HEK293 (cell line): Measurements from ENCODE around the gene SUPT4H1.

Experiments used
- CTCF ChIA-PET: fragments of 350-600 bp; formaldehyde crosslinking; extraction: SDS; loops from one replicate; lab custom pipeline; 2021; ENCODE audit warnings: antibody characterized with exemption; lab: Yijun Ruan, JAX
- POLR2A ChIA-PET: fragments of 300-600 bp; formaldehyde crosslinking; extraction: SDS; loops from one replicate; lab custom pipeline; 2020; ENCODE audit warnings: antibody characterized with exemption, inconsistent platforms; lab: Yijun Ruan, JAX
- H3K27ac ChIP-seq: fragments of 200-500 bp; sonication (Bioruptor generic); 2 replicates; pipeline ENCODE4 v1.5.1; 2014; ENCODE audit warnings: low read depth, low read length, control low read depth, inconsistent platforms; ENCODE audit errors: extremely low read depth
- H3K36me3 ChIP-seq, 2 experiments: fragments of 200-500 bp in 1 of 2; sonication (Bioruptor generic) in 1 of 2; 1 replicate in 1 of 2; 2 replicates in 1 of 2; pipeline ENCODE4 v1.5.1; 2014 to 2017; ENCODE audit warnings: inconsistent platforms in 2 of 2, low read length in 2 of 2; ENCODE audit not compliant: control insufficient read depth in 2 of 2, insufficient read depth in 1 of 2
- H3K4me1 ChIP-seq: fragments of 200-500 bp; sonication (Bioruptor generic); 2 replicates; pipeline ENCODE4 v1.5.1; 2014; ENCODE audit warnings: mild to moderate bottlenecking, low read length, inconsistent platforms; ENCODE audit not compliant: control insufficient read depth, insufficient read depth
- H3K4me3 ChIP-seq: 2 replicates; pipeline ENCODE4 v1.5.1; 2011; ENCODE audit warnings: low read depth, mild to moderate bottlenecking, control low read depth, low read length, moderate library complexity
- H3K9me3 ChIP-seq: fragments of 200-500 bp; sonication (Bioruptor generic); 2 replicates; pipeline ENCODE4 v1.5.1; 2014; ENCODE audit warnings: low read depth, low read length, inconsistent platforms; ENCODE audit not compliant: control insufficient read depth, insufficient read depth
- GLI2 ChIP-seq: fragments of 450-650 bp; formaldehyde crosslinking; IDR thresholded peaks from 2 replicates; pipeline ENCODE4; 2017; ENCODE audit warnings: missing biosample characterization, missing genetic modification characterization, low read depth, borderline replicate concordance
- GLIS1 ChIP-seq: fragments of 450-650 bp; formaldehyde crosslinking; IDR thresholded peaks from 2 replicates; pipeline ENCODE4 v1.5.1; 2016; ENCODE audit warnings: missing biosample characterization, missing genetic modification characterization
- INSM2 ChIP-seq: fragments of 450-650 bp; formaldehyde crosslinking; IDR thresholded peaks from 2 replicates; pipeline ENCODE4 v1.5.1; 2016; ENCODE audit warnings: missing biosample characterization, missing genetic modification characterization
- KLF7 ChIP-seq: fragments of 450-650 bp; formaldehyde crosslinking; IDR thresholded peaks from 2 replicates; pipeline ENCODE4 v1.5.1; 2016; ENCODE audit warnings: missing biosample characterization, missing genetic modification characterization, borderline replicate concordance
- OSR2 ChIP-seq: fragments of 450-650 bp; formaldehyde crosslinking; IDR thresholded peaks from 2 replicates; pipeline ENCODE4 v1.5.1; 2016; ENCODE audit warnings: missing biosample characterization, missing genetic modification characterization
- SCRT2 ChIP-seq: fragments of 450-650 bp; formaldehyde crosslinking; IDR thresholded peaks from 2 replicates; pipeline ENCODE4 v1.5.1; 2016; ENCODE audit warnings: missing biosample characterization, missing genetic modification characterization
- ZBTB17 ChIP-seq: fragments of 450-650 bp; formaldehyde crosslinking; IDR thresholded peaks from 2 replicates; pipeline ENCODE4 v1.5.1; 2016; ENCODE audit warnings: missing biosample characterization, missing genetic modification characterization
- ZBTB26 ChIP-seq: fragments of 450-650 bp; formaldehyde crosslinking; optimal IDR thresholded peaks from 2 replicates; pipeline ENCODE3; 2016; ENCODE audit warnings: missing biosample characterization, mild to moderate bottlenecking, missing genetic modification characterization
- ZBTB48 ChIP-seq: fragments of 450-650 bp; formaldehyde crosslinking; IDR thresholded peaks from 2 replicates; pipeline ENCODE4 v1.5.1; 2016; ENCODE audit warnings: missing biosample characterization, missing genetic modification characterization
- ZBTB7A ChIP-seq: fragments of 450-650 bp; formaldehyde crosslinking; IDR thresholded peaks from 2 replicates; pipeline ENCODE4 v1.5.1; 2016; ENCODE audit warnings: low read depth, missing biosample characterization, missing genetic modification characterization
- ZFP3 ChIP-seq: fragments of 450-650 bp; formaldehyde crosslinking; IDR thresholded peaks from 2 replicates; pipeline ENCODE4 v1.5.1; 2016; ENCODE audit warnings: low read depth, missing biosample characterization, missing genetic modification characterization
- ZNF148 ChIP-seq: fragments of 450-650 bp; formaldehyde crosslinking; IDR thresholded peaks from 2 replicates; pipeline ENCODE4 v1.5.0; 2017; ENCODE audit warnings: missing biosample characterization, missing genetic modification characterization, borderline replicate concordance
- ZNF174 ChIP-seq: fragments of 450-650 bp; formaldehyde crosslinking; IDR thresholded peaks from 2 replicates; pipeline ENCODE4 v1.5.0; 2017; ENCODE audit warnings: missing biosample characterization, mild to moderate bottlenecking, missing genetic modification characterization
- ZNF19 ChIP-seq: fragments of 450-650 bp; formaldehyde crosslinking; IDR thresholded peaks from 2 replicates; pipeline ENCODE4; 2016; ENCODE audit warnings: missing biosample characterization, missing genetic modification characterization, low read depth
- ZNF2 ChIP-seq: fragments of 450-650 bp; formaldehyde crosslinking; IDR thresholded peaks from 2 replicates; pipeline ENCODE4 v1.5.1; 2016; ENCODE audit warnings: missing biosample characterization, missing genetic modification characterization
- ZNF211 ChIP-seq: fragments of 450-650 bp; formaldehyde crosslinking; IDR thresholded peaks from 2 replicates; pipeline ENCODE4 v1.5.1; 2016; ENCODE audit warnings: low read depth, missing biosample characterization, missing genetic modification characterization
- ZNF221 ChIP-seq: fragments of 450-650 bp; formaldehyde crosslinking; IDR thresholded peaks from 2 replicates; pipeline ENCODE4 v1.5.1; 2017; ENCODE audit warnings: missing biosample characterization, missing genetic modification characterization, borderline replicate concordance
- ZNF248 ChIP-seq: fragments of 450-650 bp; formaldehyde crosslinking; IDR thresholded peaks from 2 replicates; pipeline ENCODE4 v1.5.1; 2017; ENCODE audit warnings: missing biosample characterization, missing genetic modification characterization
- ZNF416 ChIP-seq: fragments of 450-650 bp; formaldehyde crosslinking; IDR thresholded peaks from 2 replicates; pipeline ENCODE4 v1.5.1; 2016; ENCODE audit warnings: missing biosample characterization, missing genetic modification characterization
- ZNF449 ChIP-seq: fragments of 450-650 bp; formaldehyde crosslinking; IDR thresholded peaks from 2 replicates; pipeline ENCODE4 v1.5.1; 2017; ENCODE audit warnings: missing biosample characterization, mild to moderate bottlenecking, missing genetic modification characterization, moderate library complexity
- ZNF560 ChIP-seq: fragments of 450-650 bp; formaldehyde crosslinking; IDR thresholded peaks from 2 replicates; pipeline ENCODE4 v1.5.1; 2017; ENCODE audit warnings: missing biosample characterization, missing genetic modification characterization, borderline replicate concordance
- ZNF580 ChIP-seq: fragments of 450-650 bp; formaldehyde crosslinking; IDR thresholded peaks from 2 replicates; pipeline ENCODE4 v1.5.1; 2016; ENCODE audit warnings: missing biosample characterization, missing genetic modification characterization
- ZNF830 ChIP-seq: fragments of 450-650 bp; IDR thresholded peaks from 2 replicates; pipeline ENCODE4 v1.5.0; 2018; ENCODE audit warnings: missing biosample characterization, missing genetic modification characterization, low read depth, mild to moderate bottlenecking, moderate library complexity

Gene SUPT4H1

GRCh38 chr17:58367461-58367860 is 15.5 kb upstream of the SUPT4H1 start:
- H3K4me3 ChIP-seq: no peak overlapping the region
- no peaks in the 10 kb centered on the region for H3K9me3 ChIP-seq
- peaks cover 0 to 34% of the 10 kb centered on the region in 2 experiments; a peak in 2 of 3 replicates for H3K36me3 ChIP-seq
- TF ChIP-seq ZNF449 (no peak), ZNF148 (no peak), ZNF416 (tag by site-specific recombination) (no peak), ZNF19 (no peak), ZFP3 (no peak), GLIS1 (tag by site-specific recombination) (no peak), ZNF248 (tag by site-specific recombination) (no peak), ZNF580 (tag by site-specific recombination) (no peak), ZBTB17 (tag by site-specific recombination) (no peak), ZNF2 (tag by site-specific recombination) (no peak), ZNF211 (no peak), GLI2 (tag by site-specific recombination) (no peak), SCRT2 (tag by site-specific recombination) (no peak), INSM2 (tag by site-specific recombination) (no peak), ZNF830 (no peak), ZNF221 (tag by site-specific recombination) (no peak), ZNF560 (tag by site-specific recombination) (no peak), ZBTB7A (tag by site-specific recombination) (no peak)
- no peaks in the 10 kb centered on the region for H3K4me1 ChIP-seq
- no peak overlapping the region for H3K27ac ChIP-seq
- POLR2A ChIA-PET: interaction anchor here (1.5 kb wide), 1 partner anchor 15 kb away, joined by 3 read pairs; the partner anchor contains the start of gene SUPT4H1
- CTCF ChIA-PET: no interaction called here

GRCh38 chr17:58365980-58366595 is 14.1 kb upstream of the SUPT4H1 start:
- Histone ChIP-seq H3K4me3 (no peak overlapping the region), H3K36me3 (peaks cover 0 to 43% of the 10 kb centered on the region in 2 experiments; a peak in 2 of 3 replicates), H3K4me1 (no peaks in the 10 kb centered on the region), H3K27ac (no peak overlapping the region), H3K9me3 (no peaks in the 10 kb centered on the region)
- ChIA-PET POLR2A (interaction anchor here (1.0 kb wide), 1 partner anchor 14 kb away, joined by 3 read pairs; the partner anchor contains the start of gene SUPT4H1), CTCF (interaction anchor here (1.3 kb wide), 1 partner anchor 51 kb away, joined by 3 read pairs; the partner anchor contains the start of gene RNF43)
- TF ChIP-seq ZNF248 (tag by site-specific recombination) (no peak), ZBTB26 (tag by site-specific recombination) (no peak), KLF7 (tag by site-specific recombination) (no peak), ZBTB48 (tag by site-specific recombination) (no peak), ZNF174 (tag by site-specific recombination) (no peak), OSR2 (tag by site-specific recombination) (no peak)
